Vagina (tissue), 2 donors: ENCODE results near the gene ITIH5.

Source experiments
- POLR2A ChIP-seq, 2 donors: fragments of 450-650 bp; IDR thresholded peaks; one replicate each; pipeline ENCODE4 v1.6.1; 2017; ENCODE audit warnings: antibody characterized with exemption in 2 of 2, mild to moderate bottlenecking in 2 of 2, moderate library complexity in 2 of 2
- POLR2AphosphoS5 ChIP-seq, 2 donors: sonication (generic); formaldehyde crosslinking; IDR thresholded peaks; one replicate each; pipeline ENCODE4 v1.9.0; 2017; ENCODE audit warnings: antibody characterized with exemption in 2 of 2, mild to moderate bottlenecking in 2 of 2, low read depth in 1 of 2; ENCODE audit not compliant: insufficient read depth in 1 of 2
- TF ChIP-seq, protein P1 (sequence below), 3 experiments: fragments of 450-650 bp in 2 of 3; fragments of 200-600 bp in 1 of 3; sonication (generic) in 1 of 3; IDR thresholded peaks; one replicate each; pipeline ENCODE4 v1.5.1; 2017 to 2019; ENCODE audit warnings: antibody characterized with exemption in 3 of 3, mild to moderate bottlenecking in 2 of 3, moderate library complexity in 2 of 3

DNA sequence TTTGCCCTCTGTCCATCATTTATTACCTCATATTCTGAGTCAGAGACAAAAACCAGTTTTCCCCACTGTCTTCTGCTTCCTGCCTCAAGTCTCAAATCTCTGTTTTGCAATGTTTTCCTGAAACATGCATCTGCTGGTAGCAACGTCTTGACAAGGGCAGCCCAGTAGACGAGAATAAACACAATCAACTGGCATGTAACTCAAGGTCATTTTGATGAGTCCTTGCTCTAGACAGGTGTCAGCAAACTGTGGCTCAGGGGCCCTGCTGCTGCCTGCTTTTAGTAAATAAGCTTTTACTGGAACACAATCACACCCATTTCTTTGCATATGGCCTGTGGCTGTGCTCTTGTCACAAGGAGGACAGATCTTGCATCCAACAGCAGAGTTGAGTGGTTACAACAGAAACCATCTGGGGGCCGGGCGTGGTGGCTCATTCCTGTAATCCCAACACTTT lies 59.8 kb downstream of the ITIH5 start:
- TF ChIP-seq, protein P1, sequence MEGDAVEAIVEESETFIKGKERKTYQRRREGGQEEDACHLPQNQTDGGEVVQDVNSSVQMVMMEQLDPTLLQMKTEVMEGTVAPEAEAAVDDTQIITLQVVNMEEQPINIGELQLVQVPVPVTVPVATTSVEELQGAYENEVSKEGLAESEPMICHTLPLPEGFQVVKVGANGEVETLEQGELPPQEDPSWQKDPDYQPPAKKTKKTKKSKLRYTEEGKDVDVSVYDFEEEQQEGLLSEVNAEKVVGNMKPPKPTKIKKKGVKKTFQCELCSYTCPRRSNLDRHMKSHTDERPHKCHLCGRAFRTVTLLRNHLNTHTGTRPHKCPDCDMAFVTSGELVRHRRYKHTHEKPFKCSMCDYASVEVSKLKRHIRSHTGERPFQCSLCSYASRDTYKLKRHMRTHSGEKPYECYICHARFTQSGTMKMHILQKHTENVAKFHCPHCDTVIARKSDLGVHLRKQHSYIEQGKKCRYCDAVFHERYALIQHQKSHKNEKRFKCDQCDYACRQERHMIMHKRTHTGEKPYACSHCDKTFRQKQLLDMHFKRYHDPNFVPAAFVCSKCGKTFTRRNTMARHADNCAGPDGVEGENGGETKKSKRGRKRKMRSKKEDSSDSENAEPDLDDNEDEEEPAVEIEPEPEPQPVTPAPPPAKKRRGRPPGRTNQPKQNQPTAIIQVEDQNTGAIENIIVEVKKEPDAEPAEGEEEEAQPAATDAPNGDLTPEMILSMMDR (IDR thresholded peaks at IDR 0.05): no peak
- TF ChIP-seq POLR2A (IDR thresholded peaks at IDR 0.05) (no peak), POLR2AphosphoS5 (IDR thresholded peaks at IDR 0.05; ENCODE audit: insufficient read depth in 1 of 2, low read depth in 1 of 2) (no peak)
